DOHH2 (cell line): ENCODE data around the gene CAPS2.

ENCODE experiments used
- CTCF ChIP-seq: fragments of 200-600 bp; sonication (generic); IDR thresholded peaks from one replicate; pipeline ENCODE4 v1.5.1; 2014; ENCODE audit warnings: antibody characterized with exemption, mild to moderate bottlenecking, low read depth, low read length; ENCODE audit not compliant: poor library complexity, severe bottlenecking
- EZH2phosphoT487 ChIP-seq: fragments of 200-600 bp; sonication (generic); IDR thresholded peaks from 2 replicates; pipeline ENCODE4 v1.6.1; 2017; ENCODE audit warnings: borderline replicate concordance, mild to moderate bottlenecking, antibody characterized with exemption, low read length, moderate library complexity, mixed read lengths

- no peak for TF ChIP-seq CTCF
- no peak for TF ChIP-seq EZH2phosphoT487
These were observed 14.6 kb downstream of the CAPS2 start for GRCh38 chr12:75315518-75315917.
